HG03039 (cell line): ENCODE measurements around the gene TMC8.

Experiments used
- ATAC-seq: cut with Tn5 transposase; IDR thresholded peaks from one replicate; pipeline ENCODE4 v1.9.1; 2021; ENCODE audit warnings: mild to moderate bottlenecking, moderate library complexity; ENCODE audit not compliant: unreplicated experiment

The TMC8 gene

DNA sequence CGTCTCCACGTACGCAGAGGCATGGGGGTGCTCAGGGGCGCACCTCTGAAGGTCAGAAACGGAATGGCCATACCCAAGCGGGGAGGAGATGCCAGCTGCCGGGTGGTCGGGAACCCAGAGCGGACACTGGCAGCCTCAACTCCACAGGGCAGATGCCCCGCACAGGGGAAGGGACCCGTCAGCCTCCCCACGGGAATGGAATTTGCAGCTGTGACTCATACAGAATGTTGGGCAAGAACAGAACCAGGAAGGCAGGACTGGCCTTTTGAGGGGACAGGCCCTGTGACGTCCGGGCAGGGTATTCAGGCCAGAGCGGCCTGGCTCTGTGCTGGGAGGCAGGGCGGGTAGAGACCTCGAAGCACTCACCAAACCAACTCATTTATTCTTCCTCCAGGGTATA, 48.8 kb downstream of the TMC8 start:
- no peak for ATAC-seq

DNA sequence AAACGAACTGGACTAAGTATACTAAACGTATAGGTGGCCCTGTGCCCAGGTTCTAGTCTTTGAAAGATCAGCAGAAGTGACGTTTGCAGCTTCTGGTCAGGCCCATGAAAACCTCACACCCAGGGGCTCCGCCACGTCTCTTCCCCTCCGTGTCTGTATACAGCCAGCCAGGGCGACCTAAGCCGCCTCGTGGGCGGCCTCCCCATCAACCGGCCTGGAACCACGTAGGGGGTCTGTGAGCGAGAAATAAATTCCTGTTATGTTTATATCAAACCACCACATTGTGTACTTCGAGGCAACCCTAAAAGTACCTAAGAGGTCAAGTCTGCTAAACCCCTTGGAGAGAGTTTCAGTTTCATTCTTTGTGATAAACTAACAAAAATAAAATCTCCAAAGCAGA, 49.5 kb downstream of the TMC8 start:
- ATAC-seq, result no peak

DNA sequence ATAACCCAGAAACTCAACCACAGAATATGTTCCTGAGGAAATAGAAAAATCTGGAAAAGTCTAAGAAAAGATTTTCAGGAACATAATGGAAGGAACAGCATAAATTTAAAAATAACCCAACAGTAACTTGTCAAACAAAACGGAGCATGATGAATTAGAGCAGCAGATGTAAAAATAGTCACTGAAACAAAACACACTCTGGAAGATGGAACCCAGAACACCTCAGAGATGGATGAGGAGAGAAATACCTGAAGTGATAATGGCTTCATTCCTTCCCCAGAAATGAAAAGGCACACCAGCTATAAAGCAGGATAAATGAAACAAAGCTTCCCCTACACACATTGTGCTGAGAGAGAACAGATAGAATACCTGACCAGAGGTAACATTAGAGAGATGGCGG, 49.9 kb downstream of the TMC8 start:
- no peak for ATAC-seq

DNA sequence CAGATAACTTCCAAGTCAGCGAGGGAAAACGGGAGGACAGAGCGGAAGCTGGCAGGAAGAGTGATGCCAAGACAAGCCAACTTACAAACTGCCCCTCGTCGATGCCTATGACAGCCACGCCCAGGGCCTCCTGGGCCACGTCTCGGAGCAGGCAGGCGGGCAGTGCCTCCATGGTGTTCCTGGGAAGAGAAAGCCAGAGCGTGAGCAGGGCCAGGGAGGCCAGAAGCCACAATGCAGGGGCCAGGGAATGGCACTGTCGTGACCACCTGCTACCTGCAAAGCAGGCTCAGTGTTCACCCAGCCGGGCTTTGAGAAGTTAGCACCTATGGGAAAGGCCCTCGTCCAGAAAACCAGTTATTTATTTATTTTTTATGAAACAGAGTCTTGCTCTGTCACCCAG, 51.9 kb downstream of the TMC8 start:
- no peak for ATAC-seq

DNA sequence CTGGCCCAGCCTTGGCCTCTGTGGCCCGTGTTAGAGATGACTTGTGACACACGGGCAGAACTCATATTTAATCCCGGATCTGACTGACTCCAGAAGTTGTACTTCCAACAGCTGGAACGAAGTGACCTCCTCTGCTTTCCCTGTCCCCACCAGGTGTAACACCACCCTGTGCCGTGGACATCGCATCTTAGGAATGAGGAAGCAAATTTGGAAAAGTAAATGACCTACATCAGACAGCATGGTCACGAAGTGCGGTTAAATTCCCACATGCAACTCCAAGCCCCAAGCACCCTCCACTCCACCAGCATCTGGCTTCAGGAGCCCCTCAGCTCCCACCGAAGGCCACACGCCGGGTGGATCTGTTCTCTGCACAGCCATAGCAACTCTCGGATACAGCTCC, 53.3 kb downstream of the TMC8 start:
- no peak for ATAC-seq

DNA sequence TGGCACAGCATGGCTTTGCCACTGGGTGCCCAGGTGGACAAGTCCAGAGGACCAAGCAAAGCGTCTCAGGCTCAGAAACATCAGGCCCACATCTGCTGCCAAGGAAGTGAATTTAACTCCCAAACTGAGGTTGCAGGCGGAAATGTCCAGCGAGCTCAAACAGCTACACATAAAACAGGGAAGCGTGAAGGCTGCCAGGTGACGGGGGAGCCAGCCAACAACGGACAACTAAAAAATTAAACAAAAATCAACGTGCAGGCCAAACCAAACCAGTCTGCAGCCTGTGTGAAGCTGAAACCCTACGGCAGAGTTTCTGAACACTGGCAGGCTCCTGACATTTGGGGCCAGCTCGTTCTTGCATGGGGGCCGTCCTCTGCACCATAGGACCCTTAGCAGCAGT, 53.8 kb downstream of the TMC8 start:
- ATAC-seq, result no peak

DNA sequence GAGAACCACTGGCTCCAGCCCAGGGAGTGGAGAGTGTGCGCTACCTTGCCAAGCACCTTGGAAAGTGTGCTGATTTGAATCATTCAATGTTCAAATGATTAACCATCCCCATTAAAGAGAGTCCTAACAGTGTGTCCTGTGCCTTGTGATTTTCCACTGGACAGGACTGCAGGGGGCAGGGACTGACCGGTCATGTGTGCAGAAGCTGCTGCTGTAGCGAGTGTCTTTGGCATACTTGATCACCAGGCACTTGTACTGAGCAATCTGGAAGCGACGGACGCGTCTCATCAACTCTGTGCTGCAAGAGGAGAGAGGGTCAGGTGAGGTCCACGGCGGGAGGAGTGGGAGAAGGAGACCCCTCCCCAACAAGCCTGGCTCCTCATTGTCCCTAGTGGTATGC, 54.3 kb downstream of the TMC8 start:
- ATAC-seq, result no peak

DNA sequence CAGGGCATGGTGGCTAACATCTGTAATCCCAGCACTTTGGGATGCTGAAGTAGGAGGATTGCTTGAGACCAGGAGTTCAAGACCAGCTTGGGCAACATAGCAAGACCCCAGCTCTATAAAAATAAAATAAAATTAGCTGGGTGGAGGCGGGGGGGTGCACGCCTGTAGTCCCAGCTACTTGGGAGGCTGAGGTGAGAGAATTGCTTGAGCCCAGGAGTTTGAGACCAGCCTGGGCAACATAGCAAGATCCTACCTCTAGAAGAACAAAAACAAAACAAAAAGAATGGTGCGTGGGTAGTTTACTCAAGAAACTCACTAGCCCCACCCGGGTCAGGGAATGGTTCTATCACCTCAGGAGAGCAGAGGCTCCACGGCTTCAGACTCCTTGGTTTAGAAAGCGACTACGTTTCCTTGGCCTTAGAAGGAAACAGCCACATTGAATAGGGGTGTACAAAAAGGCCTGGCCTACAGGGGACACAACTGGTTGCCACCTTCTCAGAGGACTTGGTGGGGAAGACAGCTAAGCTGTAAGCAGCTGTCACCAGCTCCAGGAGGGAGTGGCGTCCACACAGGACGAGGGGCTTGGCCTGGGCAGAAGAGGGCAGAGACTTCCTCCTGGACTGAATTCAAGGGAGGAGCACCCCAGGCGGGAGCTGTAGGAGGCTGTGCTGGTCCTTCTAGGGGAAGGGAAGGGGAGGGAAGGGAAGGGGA, 55.6 kb downstream of the TMC8 start:
- ATAC-seq, result no peak

DNA sequence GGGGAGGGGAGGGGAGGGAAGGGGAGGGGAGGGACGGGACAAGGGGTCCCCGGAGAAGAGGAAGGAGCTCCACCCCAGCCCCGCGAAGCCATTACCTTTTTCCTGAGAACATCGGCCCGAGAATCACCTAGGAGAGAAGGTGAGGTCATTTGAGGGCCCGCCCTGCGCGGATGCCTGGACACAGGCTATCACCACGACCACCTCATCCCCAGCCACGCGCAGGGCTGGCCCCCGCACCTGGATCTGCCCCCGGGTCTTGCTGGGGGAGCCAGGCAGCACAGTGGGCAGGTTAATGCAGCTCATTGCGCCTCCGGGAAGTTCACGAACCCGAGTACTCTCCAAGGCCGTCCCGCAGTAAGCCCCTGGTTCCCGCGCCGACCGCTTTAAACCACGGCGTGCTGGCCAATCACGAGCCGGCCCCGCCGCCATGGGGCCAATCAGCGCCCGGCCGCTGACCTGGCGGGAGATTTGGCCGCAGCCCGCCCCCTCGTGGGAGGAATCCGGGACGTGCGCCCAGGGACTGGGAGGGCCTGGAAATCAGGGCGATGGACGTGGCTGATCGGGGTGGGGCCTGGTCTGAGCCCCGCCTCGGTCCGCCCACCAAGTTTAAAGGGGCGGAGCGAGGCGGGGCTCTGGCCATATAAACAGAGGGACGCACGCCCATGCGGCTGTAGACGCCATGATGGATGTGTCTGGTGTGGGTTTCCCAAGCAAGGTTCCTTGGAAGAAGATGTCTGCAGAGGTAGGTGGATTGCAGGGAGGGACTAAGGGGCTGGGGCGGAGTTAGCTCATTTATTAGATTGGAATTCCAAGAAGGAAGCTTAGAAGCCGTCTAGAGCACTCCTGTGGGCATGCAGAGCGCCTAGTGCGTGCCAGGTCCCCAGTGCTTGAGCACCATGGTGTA, 56.4 kb downstream of the TMC8 start, which contains the start of the genes AFMID and TK1:
Gene AFMID, plus strand, starts transcription at position 671 of the 904 bp plus-strand sequence. Its CDS starts 9 bp downstream, at position 680.
Gene TK1, minus strand, starts transcription at position 361 of the 904 bp plus-strand sequence. Its CDS starts 58 bp downstream, at position 303.
- ATAC-seq, result peak; percentile 79
